Caco-2 (cell line): Measurements from ENCODE around the gene DCAF11. TPM values are rescaled to one million over a fixed set of nuclear protein-coding genes. Genes with fewer than 3 reads are reported as not detected.

Experiments
- BruUV-seq: library from RNA; stranded (reverse); fragments of 400-500 nt; replicated peaks from 2 replicates; lab custom pipeline; 2021; lab: Mats Ljungman, UMichigan
- CTCF ChIA-PET: fragments of 300-600 bp; sonication (Branson Sonifier 250); formaldehyde crosslinking; loops from one replicate; lab custom pipeline; 2022; ENCODE audit warnings: antibody characterized with exemption; lab: Charles Lee
- POLR2A ChIA-PET: fragments of 300-600 bp; sonication (Branson Sonifier 250); formaldehyde crosslinking; loops from one replicate; lab custom pipeline; 2022; ENCODE audit warnings: antibody characterized with exemption; lab: Charles Lee
- DNase-seq, 2 experiments: peaks; one replicate each; pipeline versions ENCODE4 v3.0.0 to v3.0.0-alpha.2; 2020 to 2022
- H3K27me3 ChIP-seq: replicated peaks from 2 replicates; pipeline ENCODE4 v1.6.0; 2011; ENCODE audit warnings: low read length; ENCODE audit not compliant: control insufficient read depth, insufficient read depth
- H3K36me3 ChIP-seq: 2 replicates; pipeline ENCODE4 v1.5.1; 2011; ENCODE audit warnings: low read length; ENCODE audit not compliant: control insufficient read depth, insufficient read depth
- H3K4me1 ChIP-seq: fragments of 250-450 bp; sonication (Bioruptor Pico); 2 replicates; pipeline ENCODE4 v1.5.1; 2020; ENCODE audit warnings: mild to moderate bottlenecking
- H3K4me3 ChIP-seq: 2 replicates; pipeline ENCODE4 v1.5.1; 2011; ENCODE audit warnings: low read depth, mild to moderate bottlenecking, control low read depth, low read length
- H3K9me3 ChIP-seq: fragments of 250-450 bp; sonication (Bioruptor Pico); 2 replicates; pipeline ENCODE4 v1.5.1; 2020; ENCODE audit warnings: mild to moderate bottlenecking, moderate library complexity
- H3K27ac Mint-ChIP-seq: one replicate; pipeline ENCODE4 v1.8.0; 2022; ENCODE audit warnings: mixed read lengths; ENCODE audit not compliant: unreplicated experiment
- H3K27me3 Mint-ChIP-seq: one replicate; pipeline ENCODE4 v1.8.0; 2022; ENCODE audit warnings: mixed read lengths; ENCODE audit not compliant: insufficient read depth, unreplicated experiment
- H3K36me3 Mint-ChIP-seq: one replicate; pipeline ENCODE4 v1.8.0; 2022; ENCODE audit warnings: mild to moderate bottlenecking, mixed read lengths; ENCODE audit not compliant: insufficient read depth, unreplicated experiment
- H3K4me1 Mint-ChIP-seq: one replicate; pipeline ENCODE4 v1.8.0; 2022; ENCODE audit warnings: low read depth, mixed read lengths; ENCODE audit not compliant: unreplicated experiment
- H3K4me3 Mint-ChIP-seq: one replicate; pipeline ENCODE4 v1.8.0; 2022; ENCODE audit warnings: mild to moderate bottlenecking, moderate library complexity, mixed read lengths; ENCODE audit not compliant: unreplicated experiment
- H3K9me3 Mint-ChIP-seq: one replicate; pipeline ENCODE4 v1.8.0; 2022; ENCODE audit warnings: mixed read lengths; ENCODE audit not compliant: unreplicated experiment
- CTCF ChIP-seq, 2 experiments: fragments of 200-600 bp in 1 of 2; IDR thresholded peaks; 1 replicate in 1 of 2; 2 replicates in 1 of 2; pipeline versions ENCODE4 v1.5.1 to v1.8.0; 2011 to 2022; ENCODE audit warnings: antibody characterized with exemption in 1 of 2, control low read depth in 1 of 2, inconsistent platforms in 1 of 2, low read depth in 1 of 2, low read length in 1 of 2, mild to moderate bottlenecking in 1 of 2, moderate library complexity in 1 of 2; ENCODE audit not compliant: insufficient read depth in 1 of 2, severe bottlenecking in 1 of 2, unreplicated experiment in 1 of 2
- intact Hi-C: fragments of 100-400 bp; cut with micrococcal nuclease; formaldehyde crosslinking; loops from one replicate; pipeline ENCODE4 v1.10.0; 2022; ENCODE audit not compliant: unreplicated experiment
- total RNA-seq: library from RNA; stranded (reverse); gene quantifications from 2 replicates; pipeline ENCODE4 v1.2.3, GENCODE V29; 2022

The DCAF11 gene
- total RNA-seq, 1 experiment from 2014 or later, result 65.9 TPM

- POLR2A ChIA-PET, result no interaction called here
- Mint-ChIP-seq H3K36me3 (peaks cover 76% of the 10 kb centered on the region), H3K4me3 (no peak overlapping the region), H3K27ac (no peak overlapping the region), H3K9me3 (no peaks in the 10 kb centered on the region), H3K4me1 (peaks cover 6% of the 10 kb centered on the region), H3K27me3 (no peaks in the 10 kb centered on the region)
- BruUV-seq, result no TSS peak
- TF ChIP-seq CTCF (IDR thresholded peaks at IDR 0.05; ENCODE audit: insufficient read depth in 1 of 2, low read depth in 1 of 2, low read length in 1 of 2, severe bottlenecking in 1 of 2, unreplicated experiment in 1 of 2), result no peak
- Histone ChIP-seq H3K27me3 (no peaks in the 10 kb centered on the region), H3K4me1 (peaks cover 10% of the 10 kb centered on the region; the same call in 1 of the 2 replicates), H3K4me3 (no peak overlapping the region), H3K9me3 (no peaks in the 10 kb centered on the region), H3K36me3 (peaks cover 3% of the 10 kb centered on the region)
- intact Hi-C loops, result no loop called here
- CTCF ChIA-PET, result no interaction called here
- DNase-seq, result no peak
Measured at GRCh38 chr14:24098927-24099813, 15.4 kb upstream of the DCAF11 start.

GRCh38 chr14:24100197-24100981, 14.2 kb upstream of the DCAF11 start:
- no peak overlapping the region for H3K4me3 Mint-ChIP-seq
- no peaks in the 10 kb centered on the region for H3K27me3 Mint-ChIP-seq
- no peaks in the 10 kb centered on the region for H3K27me3 ChIP-seq
- H3K4me1 Mint-ChIP-seq, result peaks cover 3% of the 10 kb centered on the region
- no TSS peak for BruUV-seq
- POLR2A ChIA-PET, result no interaction called here
- intact Hi-C loops, result no loop called here
- peaks cover 8% of the 10 kb centered on the region for H3K9me3 ChIP-seq
- H3K36me3 Mint-ChIP-seq, result peaks cover 67% of the 10 kb centered on the region
- H3K9me3 Mint-ChIP-seq, result no peaks in the 10 kb centered on the region
- CTCF ChIA-PET, result interaction anchor here (0.5 kb wide), 1 partner anchor 141 kb away, joined by 6 read pairs; no protein-coding TSS in a partner anchor
- peaks cover 3% of the 10 kb centered on the region for H3K36me3 ChIP-seq
- H3K27ac Mint-ChIP-seq, result no peak overlapping the region
- no peak overlapping the region for H3K4me3 ChIP-seq
- TF ChIP-seq CTCF (IDR thresholded peaks at IDR 0.05; ENCODE audit: insufficient read depth in 1 of 2, low read depth in 1 of 2, low read length in 1 of 2, severe bottlenecking in 1 of 2, unreplicated experiment in 1 of 2), result no peak
- peaks cover 5% of the 10 kb centered on the region; the same call in 1 of the 2 replicates for H3K4me1 ChIP-seq
- no peak for DNase-seq

GRCh38 chr14:24100982-24101494, 13.5 kb upstream of the DCAF11 start:
- ChIA-PET CTCF (no interaction called here), POLR2A (no interaction called here)
- Mint-ChIP-seq H3K27ac (no peak overlapping the region), H3K27me3 (no peaks in the 10 kb centered on the region), H3K4me3 (no peak overlapping the region), H3K36me3 (peaks cover 62% of the 10 kb centered on the region), H3K9me3 (no peaks in the 10 kb centered on the region), H3K4me1 (no peaks in the 10 kb centered on the region)
- intact Hi-C loops, result no loop called here
- Histone ChIP-seq H3K4me1 (no peaks in the 10 kb centered on the region), H3K36me3 (peaks cover 3% of the 10 kb centered on the region), H3K4me3 (no peak overlapping the region), H3K9me3 (peaks cover 9% of the 10 kb centered on the region), H3K27me3 (no peaks in the 10 kb centered on the region)
- no peak for TF ChIP-seq CTCF (IDR thresholded peaks at IDR 0.05; ENCODE audit: insufficient read depth in 1 of 2, low read depth in 1 of 2, low read length in 1 of 2, severe bottlenecking in 1 of 2, unreplicated experiment in 1 of 2)
- no TSS peak for BruUV-seq
- no peak for DNase-seq
